ENCODE data around the gene CDX2. TPM values are rescaled to one million over a fixed set of nuclear protein-coding genes. Genes with fewer than 3 reads are reported as not detected.
A peak's percentile ranks its signal among the peaks of the same experiment; 100 is the strongest.
"Not testable (repeated sequence)": the region's sequence is repeated elsewhere in the genome, so short reads cannot be mapped to it uniquely, and the experiment has no call there.

Gene CDX2
- total RNA-seq, 1 donor from 2014 or later: not detected

- H3K9me3 Mint-ChIP-seq: no peaks in the 10 kb centered on the region
- no peak overlapping the region for H3K27ac Mint-ChIP-seq
- peak; percentile 21 for ATAC-seq (ENCODE audit: low read depth)
- intact Hi-C loops (cut with micrococcal nuclease): loop anchor here (2.0 kb wide), 1 partner anchor 39 kb away; no protein-coding TSS in a partner anchor
- H3K4me1 Mint-ChIP-seq: peaks cover 41% of the 10 kb centered on the region
- no peak for TF ChIP-seq CTCF (IDR thresholded peaks at IDR 0.05)
- peaks cover 63% of the 10 kb centered on the region for H3K27me3 Mint-ChIP-seq
- peak overlapping the region; percentile 53 for H3K4me3 Mint-ChIP-seq
- H3K36me3 Mint-ChIP-seq (ENCODE audit: low read depth): no peaks in the 10 kb centered on the region
- POLR2A ChIA-PET: no interaction called here
- CTCF ChIA-PET: no interaction called here
- no peak for DNase-seq
Measured at GRCh38 chr13:27965740-27966640, 3.1 kb downstream of the CDX2 start.

- no peak for TF ChIP-seq CTCF (IDR thresholded peaks at IDR 0.05)
- peaks cover 60% of the 10 kb centered on the region for H3K27me3 Mint-ChIP-seq
- H3K9me3 Mint-ChIP-seq: no peaks in the 10 kb centered on the region
- H3K4me1 Mint-ChIP-seq: peaks cover 41% of the 10 kb centered on the region
- ChIA-PET CTCF (no interaction called here), POLR2A (no interaction called here)
- H3K36me3 Mint-ChIP-seq (ENCODE audit: low read depth): no peaks in the 10 kb centered on the region
- no peak overlapping the region for H3K4me3 Mint-ChIP-seq
- ATAC-seq (ENCODE audit: low read depth) (no peak), DNase-seq (no peak)
- H3K27ac Mint-ChIP-seq: no peak overlapping the region
- intact Hi-C loops (cut with micrococcal nuclease): no loop called here
Measured at GRCh38 chr13:27965343-27965739, 3.8 kb downstream of the CDX2 start.

- ChIA-PET CTCF (no interaction called here), POLR2A (interaction anchor here (0.6 kb wide), 1 partner anchor 178 kb away, joined by 4 read pairs; no protein-coding TSS in a partner anchor)
- DNase-seq (no peak), ATAC-seq (ENCODE audit: low read depth) (no peak)
- no peak overlapping the region for H3K27ac Mint-ChIP-seq
- peaks cover 62% of the 10 kb centered on the region for H3K27me3 Mint-ChIP-seq
- no peak for TF ChIP-seq CTCF (IDR thresholded peaks at IDR 0.05)
- intact Hi-C loops (cut with micrococcal nuclease): no loop called here
- H3K4me1 Mint-ChIP-seq: peaks cover 43% of the 10 kb centered on the region
- no peaks in the 10 kb centered on the region for H3K36me3 Mint-ChIP-seq (ENCODE audit: low read depth)
- H3K4me3 Mint-ChIP-seq: no peak overlapping the region
- H3K9me3 Mint-ChIP-seq: no peaks in the 10 kb centered on the region
Measured at GRCh38 chr13:27964741-27965323, 4.3 kb downstream of the CDX2 start.

GRCh38 chr13:27964206-27964605 lies 4.9 kb downstream of the CDX2 start:
- ChIA-PET POLR2A (interaction anchor here (0.6 kb wide), 1 partner anchor 179 kb away, joined by 4 read pairs; no protein-coding TSS in a partner anchor), CTCF (interaction anchor here (1.5 kb wide), 1 partner anchor 11 kb away, joined by 4 read pairs; no protein-coding TSS in a partner anchor)
- H3K27ac Mint-ChIP-seq; H3K9me3 Mint-ChIP-seq; H3K4me3 Mint-ChIP-seq; H3K36me3 Mint-ChIP-seq (ENCODE audit: low read depth); intact Hi-C loops (cut with micrococcal nuclease); DNase-seq; ATAC-seq (ENCODE audit: low read depth): not testable (repeated sequence)
- Mint-ChIP-seq H3K27me3 (peaks cover 57% of the 10 kb centered on the region), H3K4me1 (peaks cover 38% of the 10 kb centered on the region)

GRCh38 chr13:27963491-27963890 lies 5.6 kb downstream of the CDX2 start:
- H3K27me3 Mint-ChIP-seq: peaks cover 60% of the 10 kb centered on the region
- DNase-seq: no peak
- intact Hi-C loops (cut with micrococcal nuclease): no loop called here
- POLR2A ChIA-PET: no interaction called here
- CTCF ChIA-PET: interaction anchor here (1.5 kb wide), 1 partner anchor 10 kb away, joined by 4 read pairs; no protein-coding TSS in a partner anchor
- H3K27ac Mint-ChIP-seq: no peak overlapping the region
- H3K4me1 Mint-ChIP-seq: peaks cover 36% of the 10 kb centered on the region
- no peaks in the 10 kb centered on the region for H3K9me3 Mint-ChIP-seq
- no peak for ATAC-seq (ENCODE audit: low read depth)
- H3K36me3 Mint-ChIP-seq (ENCODE audit: low read depth): no peaks in the 10 kb centered on the region
- no peak overlapping the region for H3K4me3 Mint-ChIP-seq
- TF ChIP-seq CTCF (IDR thresholded peaks at IDR 0.05): no peak

Data from activated B cell treated with CpG ODN at 0.5 μM for 24 hours (primary cell).